Stimulated activated CD8-positive, alpha-beta memory T cell treated with anti-CD3 and anti-CD28 coated beads, Interleukin-7, amount 100 ng/mL, for 24 hours (primary cell): ENCODE measurements around the gene NNT.
"Not testable (repeated sequence)": the region's sequence is repeated elsewhere in the genome, so short reads cannot be mapped to it uniquely, and the experiment has no call there.

Experiments
- DNase-seq: peaks from one replicate; pipeline ENCODE4 v3.0.0-alpha.2; 2020; ENCODE audit warnings: low read depth

Gene NNT

GRCh38 chr5:43667379-43667778 lies 64.4 kb downstream of the NNT start:
- DNase-seq: not testable (repeated sequence)

DNA sequence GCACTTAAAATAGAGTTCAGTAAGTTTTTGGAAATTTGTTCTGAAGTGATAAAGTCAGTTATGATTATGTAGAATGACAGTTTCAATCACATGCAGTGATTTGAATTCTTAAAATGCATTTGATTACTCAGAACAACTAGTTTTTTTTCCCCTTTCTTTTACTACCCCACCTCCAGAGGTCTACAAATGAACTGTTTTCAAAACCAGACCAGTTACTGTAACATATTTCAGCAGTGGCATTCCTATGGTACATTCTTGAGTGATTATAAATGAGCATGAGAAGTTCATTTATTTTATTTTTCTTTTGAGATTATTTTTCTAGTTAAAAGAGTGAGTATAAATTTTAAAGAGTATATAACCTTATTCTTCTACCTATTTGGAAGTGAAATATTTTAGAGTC lies 71.6 kb downstream of the NNT start:
- DNase-seq: no peak

- no peak for DNase-seq
These were observed 72.4 kb downstream of the NNT start for GRCh38 chr5:43675357-43675756.

DNA sequence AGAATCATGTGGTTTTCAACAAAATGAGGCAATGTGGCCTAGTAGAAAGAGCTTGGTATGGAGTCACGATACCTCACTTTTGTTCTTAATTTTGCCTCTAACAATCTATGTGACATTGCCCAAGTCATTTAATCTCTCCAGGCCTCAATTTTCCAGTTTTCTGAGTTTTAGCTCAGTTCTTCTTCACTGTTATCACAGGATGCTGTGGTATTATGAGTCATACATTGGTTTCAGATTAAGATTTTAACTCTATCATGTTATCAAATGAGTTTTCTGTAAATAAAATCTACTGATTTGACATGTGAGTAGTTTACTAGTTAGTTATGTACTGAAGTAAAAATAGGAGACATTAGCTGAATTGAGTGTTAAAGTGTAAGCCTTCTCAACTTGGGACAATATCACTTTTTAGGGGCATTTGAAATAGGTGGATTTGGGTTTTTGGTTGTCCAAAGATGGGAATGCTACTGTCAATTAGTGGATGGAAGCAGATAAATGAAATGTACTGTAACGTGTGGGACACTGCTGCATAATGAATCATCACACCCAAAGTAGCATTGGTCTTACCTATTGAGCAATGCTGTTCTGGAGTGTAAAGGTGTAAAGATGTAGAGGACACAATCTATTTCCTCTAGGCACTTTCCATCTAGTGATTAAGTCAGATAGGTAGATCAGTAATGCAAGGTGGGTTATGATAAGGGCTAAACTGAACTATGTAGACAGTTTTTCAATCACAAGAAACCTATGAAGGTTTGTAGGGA lies 73.3 kb downstream of the NNT start:
- DNase-seq: no peak

DNA sequence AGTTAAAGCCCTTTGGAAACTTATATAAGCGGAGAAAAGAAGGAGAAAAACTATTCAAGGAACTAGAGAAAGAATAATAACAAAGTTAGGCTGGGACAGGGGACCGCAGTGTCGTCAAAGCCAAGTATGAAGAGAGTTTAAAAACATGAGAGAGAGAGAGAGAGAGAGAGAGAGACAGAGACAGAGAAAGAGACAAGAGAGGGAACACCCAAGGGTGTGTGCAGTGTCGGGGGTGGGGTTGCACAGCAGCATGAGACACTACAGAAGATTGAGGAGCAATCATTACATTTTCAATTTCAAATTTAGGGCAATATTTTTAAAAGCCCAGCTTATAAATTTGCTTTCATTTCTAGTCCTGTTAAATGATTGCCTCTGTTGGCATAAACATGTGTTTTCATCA lies 74.3 kb downstream of the NNT start:
- DNase-seq: no peak

DNA sequence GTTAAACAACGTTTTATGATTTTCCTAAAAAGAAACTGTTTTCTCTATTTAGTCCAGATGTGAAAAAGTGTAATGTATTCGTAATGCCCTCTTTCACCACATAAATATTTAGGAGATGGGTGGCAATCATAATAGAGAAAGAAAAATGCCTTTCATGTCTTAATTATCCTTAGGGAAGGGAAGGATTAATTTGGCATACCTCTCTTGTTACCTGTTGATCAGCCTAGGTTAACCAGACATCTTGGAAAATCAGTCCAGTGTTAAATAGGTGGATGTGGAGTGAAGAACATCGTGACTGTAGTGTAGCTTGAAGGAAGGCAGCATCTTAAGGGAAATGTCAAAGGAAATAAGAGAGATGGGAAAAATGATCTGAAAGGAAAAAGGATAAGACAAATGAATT lies 76.2 kb downstream of the NNT start:
- DNase-seq: no peak

DNA sequence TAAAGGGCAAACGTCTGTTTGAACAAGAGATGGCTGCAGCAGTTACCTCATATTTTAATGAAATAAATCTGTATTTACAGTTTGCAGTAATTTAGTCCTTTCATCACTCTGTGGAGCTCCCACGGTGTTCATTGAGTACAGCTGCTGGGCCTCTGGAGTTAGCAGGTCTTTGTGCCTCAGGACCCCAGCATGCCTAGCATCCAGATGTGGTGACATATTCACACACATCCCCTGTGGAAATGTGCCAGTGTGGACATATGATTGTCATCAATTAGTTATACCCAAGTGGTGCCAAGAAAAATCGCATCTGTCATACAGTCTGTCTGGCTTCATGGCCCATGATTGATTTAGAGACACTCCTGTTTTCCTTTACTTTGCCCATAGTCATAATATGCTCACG lies 77.3 kb downstream of the NNT start:
- no peak for DNase-seq

- DNase-seq: no peak
These were observed 81.0 kb downstream of the NNT start for GRCh38 chr5:43683884-43684471.

GRCh38 chr5:43685252-43685950 lies 82.4 kb downstream of the NNT start:
- no peak for DNase-seq

DNA sequence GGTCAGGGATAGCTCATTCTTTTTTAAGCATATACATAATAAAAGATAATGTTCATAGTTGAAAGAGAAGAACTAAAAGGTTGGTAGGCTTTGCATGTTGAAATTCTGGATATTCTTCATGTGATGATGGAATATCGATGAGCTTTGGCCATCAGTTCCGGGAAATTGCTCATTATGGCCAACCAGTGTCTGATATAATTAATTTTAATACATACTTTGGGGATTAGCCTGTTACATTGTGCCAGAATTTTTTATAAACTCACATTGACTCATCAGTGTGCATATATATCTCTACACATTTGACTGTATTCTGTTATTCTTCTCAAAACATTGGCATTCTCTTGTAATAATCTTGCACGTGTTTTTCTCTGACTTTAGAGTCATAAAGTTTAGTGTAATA lies 84.3 kb downstream of the NNT start:
- no peak for DNase-seq

DNA sequence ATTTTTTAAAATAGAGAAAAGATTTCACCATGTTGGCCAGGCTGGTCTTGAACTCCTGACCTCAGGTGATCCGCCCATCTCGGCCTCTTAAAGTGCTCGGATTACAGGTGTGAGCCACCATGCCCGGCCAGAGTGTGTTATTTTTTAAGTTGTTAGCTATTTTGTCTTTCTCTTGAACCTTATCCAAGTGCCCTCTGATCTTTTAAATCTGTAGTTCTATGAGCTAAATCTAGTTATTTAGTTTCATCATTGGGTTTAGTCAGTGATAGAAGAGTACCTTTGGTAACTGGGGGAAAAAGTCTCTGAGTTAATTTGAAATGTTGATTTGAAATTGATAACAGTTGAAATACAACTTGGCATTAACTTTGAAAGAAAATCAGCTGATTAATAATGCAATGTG lies 88.3 kb downstream of the NNT start:
- no peak for DNase-seq

DNA sequence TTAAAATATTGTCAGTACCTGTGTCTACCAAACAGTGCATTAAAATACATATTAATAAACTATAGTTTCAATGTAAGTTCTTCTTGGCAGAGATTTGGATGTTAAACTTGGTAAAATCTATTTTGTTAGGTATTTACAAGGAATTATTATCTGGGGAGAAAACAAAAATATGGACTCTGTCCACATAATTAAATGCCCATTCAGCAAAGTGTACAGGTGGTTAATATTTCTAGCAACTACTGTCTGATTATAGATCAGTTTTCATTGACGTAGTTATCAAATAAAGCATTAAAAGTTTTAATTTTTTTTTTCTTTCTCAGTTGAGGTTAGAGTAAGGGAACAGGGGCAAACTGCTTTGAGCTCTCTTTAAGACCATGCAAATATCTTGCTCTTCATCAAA lies 88.9 kb downstream of the NNT start:
- DNase-seq: no peak

GRCh38 chr5:43693411-43693810 lies 90.4 kb downstream of the NNT start:
- no peak for DNase-seq

- DNase-seq: no peak
These were observed 91.0 kb downstream of the NNT start for GRCh38 chr5:43694027-43694426.

- DNase-seq: not testable (repeated sequence)
These were observed 93.5 kb downstream of the NNT start for GRCh38 chr5:43696444-43696843.

DNA sequence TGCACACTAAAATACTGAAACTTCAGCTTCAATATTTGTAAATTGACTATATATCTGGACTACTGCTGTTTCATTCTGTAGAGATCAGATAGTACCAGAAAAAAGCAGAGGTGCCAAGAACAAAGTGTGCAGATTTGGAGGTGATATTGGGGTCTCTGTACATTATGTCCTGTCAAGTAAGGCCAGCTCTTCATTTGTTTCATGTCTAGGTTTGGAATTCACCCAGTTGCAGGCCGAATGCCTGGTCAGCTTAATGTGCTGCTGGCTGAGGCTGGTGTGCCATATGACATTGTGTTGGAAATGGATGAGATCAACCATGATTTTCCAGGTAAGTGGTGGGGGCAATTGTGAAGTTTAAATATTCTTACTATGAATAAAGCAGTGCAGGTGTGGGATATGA lies 96.9 kb downstream of the NNT start:
- no peak for DNase-seq

DNA sequence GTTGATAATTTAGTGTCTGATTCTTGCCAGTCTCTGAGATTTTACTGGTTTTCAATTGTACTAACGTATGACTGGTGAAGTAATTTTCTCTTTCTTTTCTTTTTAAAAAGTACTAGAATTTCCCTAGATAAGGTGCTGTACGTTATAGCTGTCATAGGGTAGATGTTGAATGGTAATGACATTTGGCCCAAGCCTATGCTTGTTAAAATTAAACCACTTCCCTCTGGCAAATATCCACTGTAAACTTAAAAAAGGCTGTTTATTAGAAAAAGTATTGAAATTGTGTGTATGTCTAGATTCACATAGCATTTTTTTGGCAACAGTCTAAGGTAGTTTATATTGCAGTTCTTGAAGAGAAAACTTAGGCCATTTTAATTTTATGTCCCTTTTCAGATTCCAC lies 97.6 kb downstream of the NNT start:
- no peak for DNase-seq

DNA sequence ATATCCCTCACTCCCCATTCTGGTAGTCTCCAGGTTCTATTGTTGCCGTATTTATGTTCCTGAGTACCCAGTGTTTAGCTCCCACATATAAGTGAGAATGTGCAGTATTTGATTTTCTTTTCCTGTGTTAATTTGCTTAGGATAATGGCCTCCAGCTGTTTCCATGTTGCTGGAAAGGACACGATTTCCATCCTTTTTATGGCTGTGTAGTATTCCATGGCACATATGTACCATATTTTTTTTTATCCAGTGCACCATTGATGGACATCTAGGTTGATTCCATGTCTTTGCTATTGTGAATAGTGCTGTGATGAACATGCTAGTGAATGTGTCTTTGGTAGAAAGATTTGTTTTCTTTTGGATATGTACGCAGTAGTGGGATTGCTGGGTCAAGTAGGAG lies 98.2 kb downstream of the NNT start:
- no peak for DNase-seq

DNA sequence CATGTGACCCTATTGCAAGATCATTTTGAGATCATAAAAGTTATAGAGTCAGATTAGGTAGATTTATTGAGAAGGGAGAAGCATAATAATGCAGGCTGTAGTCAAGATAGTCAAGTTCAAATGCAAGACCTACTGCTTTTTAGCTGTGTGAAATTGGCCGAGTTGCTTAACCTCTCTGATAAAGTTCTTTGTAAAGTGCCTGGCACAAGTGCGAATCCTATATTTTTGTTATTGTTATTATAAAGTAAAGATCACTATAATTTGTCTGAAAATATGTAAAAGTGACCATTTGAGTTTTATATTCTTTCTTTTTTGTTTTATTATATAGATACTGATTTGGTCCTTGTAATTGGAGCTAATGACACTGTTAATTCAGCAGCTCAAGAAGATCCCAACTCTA lies 99.3 kb downstream of the NNT start:
- DNase-seq: no peak

- DNase-seq: no peak
These were observed 99.8 kb downstream of the NNT start for GRCh38 chr5:43702815-43703214.

GRCh38 chr5:43704243-43704642 lies 101.3 kb downstream of the NNT start:
- no peak for DNase-seq

DNA sequence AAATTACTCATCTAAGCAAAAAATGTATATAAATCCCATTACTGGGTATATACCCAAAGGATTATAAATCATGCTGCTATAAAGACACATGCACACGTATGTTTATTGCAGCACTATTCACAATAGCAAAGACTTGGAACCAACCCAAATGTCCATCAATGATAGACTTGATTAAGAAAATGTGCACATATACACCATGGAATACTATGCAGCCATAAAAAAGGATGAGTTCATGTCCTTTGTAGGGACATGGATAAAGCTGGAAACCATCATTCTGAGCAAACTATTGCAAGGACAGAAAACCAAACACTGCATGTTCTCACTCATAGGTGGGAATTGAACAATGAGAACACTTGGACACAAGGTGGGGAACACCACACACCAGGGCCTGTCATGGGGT lies 103.6 kb downstream of the NNT start:
- not testable (repeated sequence) for DNase-seq

- no peak for DNase-seq
These were observed 108.5 kb downstream of the NNT start for GRCh38 chr5:43711496-43711895.

DNA sequence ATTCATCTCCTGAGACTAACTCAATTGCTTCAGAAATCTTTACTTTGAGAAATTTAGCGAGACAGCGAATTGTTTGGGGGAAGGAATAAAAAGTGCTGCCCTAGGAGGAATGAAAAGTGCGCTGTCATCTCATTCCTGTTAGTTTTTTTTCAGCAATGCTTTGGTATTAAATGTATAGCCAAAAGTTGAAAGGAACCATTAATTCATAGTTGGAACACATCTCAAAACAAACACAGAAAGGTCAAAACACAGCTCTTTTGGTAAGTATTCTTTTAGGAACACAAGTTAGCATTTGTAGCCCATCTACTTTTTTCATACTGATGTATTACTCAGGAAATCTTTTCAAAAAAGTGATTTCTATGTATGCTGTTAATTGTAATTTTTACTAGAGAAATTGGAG lies 109.1 kb downstream of the NNT start:
- DNase-seq: no peak
